H1 (cell line): ENCODE measurements around the gene KIF1C. TPM values are rescaled to one million over a fixed set of nuclear protein-coding genes. Genes with fewer than 3 reads are reported as not detected.

ENCODE experiments used
- BACH1 ChIP-seq: IDR thresholded peaks from 2 replicates; pipeline ENCODE4 v1.6.1; 2012; ENCODE audit warnings: low read length, improper control_type of control experiment
- MAX ChIP-seq: IDR thresholded peaks from 2 replicates; pipeline ENCODE4 v1.6.1; 2012; ENCODE audit warnings: inconsistent platforms
- POLR2A ChIP-seq, 2 experiments: IDR thresholded peaks; 1 replicate in 1 of 2; 2 replicates in 1 of 2; pipeline ENCODE4 v1.6.1; 2011; ENCODE audit warnings: low read depth in 2 of 2, low read length in 2 of 2, mild to moderate bottlenecking in 2 of 2; ENCODE audit errors: control extremely low read depth in 1 of 2
- polyA plus RNA-seq, 7 experiments: library from polyadenylated mRNA; depleted of rRNA in 3 of 7; stranded (reverse) in 5 of 7; unstranded in 2 of 7; fragments of >200 nt in 5 of 7; fragments of 200-250 nt in 2 of 7; gene quantifications; 1 replicate in 5 of 7; 2 replicates in 1 of 7; 4 replicates in 1 of 7; pipeline versions ENCODE4 v1.2.1 to v1.2.3, GENCODE V29; 2011 to 2013; ENCODE audit warnings: missing spikeins in 2 of 7, mixed read lengths in 2 of 7
- total RNA-seq: library from RNA; stranded (reverse); fragmentation: NEBNext Ultra II Directional; extraction: Animal tissue kit (Norgen Biotek cat#: 25700); gene quantifications from 2 replicates; pipeline ENCODE4 v1.2.1, GENCODE V29; 2021

The KIF1C gene
- total and polyA plus RNA-seq, 2 of the 8 experiments (the other 6 are each of a cell fraction or from before 2014, with no cell fraction given) = 14.3 to 114 TPM

GRCh38 chr17:4971826-4972225, 25.9 kb upstream of the KIF1C start (continued):
- TF ChIP-seq MAX = no peak
- TF ChIP-seq BACH1 = no peak
- TF ChIP-seq POLR2A (IDR thresholded peaks at IDR 0.05; ENCODE audit: control extremely low read depth in 1 of 2, low read depth in 2 of 2, low read length in 2 of 2) = no peak
